HepG2 (cell line): Measurements from ENCODE around the gene TF. TPM values are rescaled to one million over a fixed set of nuclear protein-coding genes. Genes with fewer than 3 reads are reported as not detected.

Experiments used
- HDAC2 ChIP-seq: sonication (generic); formaldehyde crosslinking; IDR thresholded peaks from 2 replicates; pipeline ENCODE4 v1.4.0; 2020; ENCODE audit warnings: missing genetic modification reagents
- HOXA5 ChIP-seq: sonication (generic); formaldehyde crosslinking; IDR thresholded peaks from 2 replicates; pipeline ENCODE4 v1.4.0; 2020; ENCODE audit warnings: missing genetic modification reagents
- HOXD1 ChIP-seq: sonication (generic); formaldehyde crosslinking; IDR thresholded peaks from 2 replicates; pipeline ENCODE4 v1.5.0; 2020; ENCODE audit warnings: missing genetic modification reagents
- RFX5 ChIP-seq: IDR thresholded peaks from 2 replicates; pipeline ENCODE4 v1.6.1; 2011; ENCODE audit warnings: low read depth, low read length, improper control_type of control experiment
- SUZ12 ChIP-seq: fragments of 150-350 bp; IDR thresholded peaks from 2 replicates; pipeline ENCODE4 v1.6.1; 2014; ENCODE audit warnings: low read depth, low read length
- ZNF501 ChIP-seq: sonication (generic); formaldehyde crosslinking; IDR thresholded peaks from 2 replicates; pipeline ENCODE4 v1.5.1; 2020; ENCODE audit warnings: mild to moderate bottlenecking, moderate library complexity, missing genetic modification reagents
- ZNF556 ChIP-seq: sonication (generic); formaldehyde crosslinking; IDR thresholded peaks from 2 replicates; pipeline ENCODE4 v1.4.0; 2020; ENCODE audit warnings: mild to moderate bottlenecking, missing genetic modification reagents, borderline replicate concordance
- ZSCAN12 ChIP-seq: sonication (generic); formaldehyde crosslinking; IDR thresholded peaks from 2 replicates; pipeline ENCODE4 v1.9.0; 2021; ENCODE audit warnings: mild to moderate bottlenecking, missing genetic modification reagents
- polyA plus RNA-seq, 8 experiments: library from polyadenylated mRNA; depleted of rRNA in 3 of 8; stranded (reverse) in 7 of 8; unstranded in 1 of 8; fragments of >200 nt; fragmentation: Illumina TruSeq in 4 of 8; extraction: Trizol in 4 of 8; gene quantifications; 2 replicates each; pipeline versions ENCODE4 v1.2.1 to v1.2.3, GENCODE V29; 2011 to 2016; ENCODE audit warnings: low read depth in 4 of 8, missing spikeins in 1 of 8, mixed read lengths in 1 of 8; ENCODE audit not compliant: insufficient read depth in 1 of 8
- total RNA-seq, 5 experiments: library from RNA; depleted of rRNA; stranded (reverse); fragments of >200 nt; fragmentation: Illumina TruSeq; extraction: Trizol; gene quantifications; 2 replicates each; pipeline ENCODE4 v1.2.3, GENCODE V29; 2016; ENCODE audit warnings: low read depth in 1 of 5
- TF ChIP-seq, protein P1 (sequence below): sonication (generic); formaldehyde crosslinking; IDR thresholded peaks from 2 replicates; pipeline ENCODE4 v1.5.0; 2020; ENCODE audit warnings: mild to moderate bottlenecking, missing genetic modification reagents
- TF ChIP-seq, protein P2 (sequence below): sonication (generic); formaldehyde crosslinking; IDR thresholded peaks from one replicate; pipeline ENCODE4 v1.5.1; 2020; ENCODE audit warnings: mild to moderate bottlenecking, missing genetic modification reagents; ENCODE audit errors: not compliant biosample characterization
- TF ChIP-seq, protein P3 (sequence below): sonication (generic); formaldehyde crosslinking; IDR thresholded peaks from 2 replicates; pipeline ENCODE4 v1.5.1; 2020; ENCODE audit warnings: mild to moderate bottlenecking, missing genetic modification reagents, moderate library complexity
- TF ChIP-seq, protein P4 (sequence below): sonication (generic); formaldehyde crosslinking; IDR thresholded peaks from 2 replicates; pipeline ENCODE4 v1.8.1; 2023; ENCODE audit warnings: mild to moderate bottlenecking, moderate library complexity, missing genetic modification reagents

TF gene
- total and polyA plus RNA-seq, 2 of the 13 experiments (the other 11 are each of a cell fraction or from before 2014, with no cell fraction given), result 10,074 to 11,821 TPM

DNA sequence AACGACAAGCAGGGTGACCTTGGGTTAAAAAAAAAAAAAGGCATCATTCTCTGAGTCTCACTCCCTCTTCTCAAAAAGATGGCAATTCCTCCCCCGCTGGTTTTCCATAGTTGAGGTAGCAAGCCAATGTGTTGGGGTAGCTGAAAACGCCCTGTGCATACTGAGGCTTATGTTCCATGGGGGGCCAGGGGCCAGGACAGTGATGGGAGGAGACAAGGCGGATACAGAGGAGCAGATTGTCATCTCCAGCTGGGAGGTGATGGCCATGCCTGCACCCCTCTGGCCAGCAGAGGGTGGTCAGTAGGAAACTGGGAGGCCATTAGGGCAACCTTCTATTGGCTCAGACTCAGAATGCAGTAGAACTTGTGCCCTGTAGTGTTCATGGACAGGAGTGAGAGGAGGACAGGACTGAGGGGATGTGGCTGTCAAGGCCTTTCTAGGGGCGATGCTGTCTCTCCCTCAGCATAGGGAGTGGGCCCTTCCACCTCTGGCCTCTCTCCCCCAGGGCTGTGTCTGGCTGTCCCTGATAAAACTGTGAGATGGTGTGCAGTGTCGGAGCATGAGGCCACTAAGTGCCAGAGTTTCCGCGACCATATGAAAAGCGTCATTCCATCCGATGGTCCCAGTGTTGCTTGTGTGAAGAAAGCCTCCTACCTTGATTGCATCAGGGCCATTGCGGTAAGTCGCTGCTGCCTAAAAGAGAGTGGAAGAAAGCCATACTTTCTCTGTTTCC lies 1.9 kb downstream of the TF start (continued):
- TF ChIP-seq, protein P1, sequence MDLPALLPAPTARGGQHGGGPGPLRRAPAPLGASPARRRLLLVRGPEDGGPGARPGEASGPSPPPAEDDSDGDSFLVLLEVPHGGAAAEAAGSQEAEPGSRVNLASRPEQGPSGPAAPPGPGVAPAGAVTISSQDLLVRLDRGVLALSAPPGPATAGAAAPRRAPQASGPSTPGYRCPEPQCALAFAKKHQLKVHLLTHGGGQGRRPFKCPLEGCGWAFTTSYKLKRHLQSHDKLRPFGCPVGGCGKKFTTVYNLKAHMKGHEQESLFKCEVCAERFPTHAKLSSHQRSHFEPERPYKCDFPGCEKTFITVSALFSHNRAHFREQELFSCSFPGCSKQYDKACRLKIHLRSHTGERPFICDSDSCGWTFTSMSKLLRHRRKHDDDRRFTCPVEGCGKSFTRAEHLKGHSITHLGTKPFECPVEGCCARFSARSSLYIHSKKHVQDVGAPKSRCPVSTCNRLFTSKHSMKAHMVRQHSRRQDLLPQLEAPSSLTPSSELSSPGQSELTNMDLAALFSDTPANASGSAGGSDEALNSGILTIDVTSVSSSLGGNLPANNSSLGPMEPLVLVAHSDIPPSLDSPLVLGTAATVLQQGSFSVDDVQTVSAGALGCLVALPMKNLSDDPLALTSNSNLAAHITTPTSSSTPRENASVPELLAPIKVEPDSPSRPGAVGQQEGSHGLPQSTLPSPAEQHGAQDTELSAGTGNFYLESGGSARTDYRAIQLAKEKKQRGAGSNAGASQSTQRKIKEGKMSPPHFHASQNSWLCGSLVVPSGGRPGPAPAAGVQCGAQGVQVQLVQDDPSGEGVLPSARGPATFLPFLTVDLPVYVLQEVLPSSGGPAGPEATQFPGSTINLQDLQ, result no peak
- TF ChIP-seq SUZ12 (no peak), ZNF501 (0 out of 2 replicates have a peak, but pooled peaks have one; percentile 35), HOXD1 (CRISPR knock-in tag) (no peak), ZSCAN12 (CRISPR knock-in tag) (no peak), ZNF556 (CRISPR knock-in tag) (no peak; the same call in 1 of the 2 replicates), HDAC2 (CRISPR knock-in tag) (no peak; the same call in 1 of the 2 replicates), RFX5 (no peak), HOXA5 (CRISPR knock-in tag) (no peak)
- TF ChIP-seq, protein P2, sequence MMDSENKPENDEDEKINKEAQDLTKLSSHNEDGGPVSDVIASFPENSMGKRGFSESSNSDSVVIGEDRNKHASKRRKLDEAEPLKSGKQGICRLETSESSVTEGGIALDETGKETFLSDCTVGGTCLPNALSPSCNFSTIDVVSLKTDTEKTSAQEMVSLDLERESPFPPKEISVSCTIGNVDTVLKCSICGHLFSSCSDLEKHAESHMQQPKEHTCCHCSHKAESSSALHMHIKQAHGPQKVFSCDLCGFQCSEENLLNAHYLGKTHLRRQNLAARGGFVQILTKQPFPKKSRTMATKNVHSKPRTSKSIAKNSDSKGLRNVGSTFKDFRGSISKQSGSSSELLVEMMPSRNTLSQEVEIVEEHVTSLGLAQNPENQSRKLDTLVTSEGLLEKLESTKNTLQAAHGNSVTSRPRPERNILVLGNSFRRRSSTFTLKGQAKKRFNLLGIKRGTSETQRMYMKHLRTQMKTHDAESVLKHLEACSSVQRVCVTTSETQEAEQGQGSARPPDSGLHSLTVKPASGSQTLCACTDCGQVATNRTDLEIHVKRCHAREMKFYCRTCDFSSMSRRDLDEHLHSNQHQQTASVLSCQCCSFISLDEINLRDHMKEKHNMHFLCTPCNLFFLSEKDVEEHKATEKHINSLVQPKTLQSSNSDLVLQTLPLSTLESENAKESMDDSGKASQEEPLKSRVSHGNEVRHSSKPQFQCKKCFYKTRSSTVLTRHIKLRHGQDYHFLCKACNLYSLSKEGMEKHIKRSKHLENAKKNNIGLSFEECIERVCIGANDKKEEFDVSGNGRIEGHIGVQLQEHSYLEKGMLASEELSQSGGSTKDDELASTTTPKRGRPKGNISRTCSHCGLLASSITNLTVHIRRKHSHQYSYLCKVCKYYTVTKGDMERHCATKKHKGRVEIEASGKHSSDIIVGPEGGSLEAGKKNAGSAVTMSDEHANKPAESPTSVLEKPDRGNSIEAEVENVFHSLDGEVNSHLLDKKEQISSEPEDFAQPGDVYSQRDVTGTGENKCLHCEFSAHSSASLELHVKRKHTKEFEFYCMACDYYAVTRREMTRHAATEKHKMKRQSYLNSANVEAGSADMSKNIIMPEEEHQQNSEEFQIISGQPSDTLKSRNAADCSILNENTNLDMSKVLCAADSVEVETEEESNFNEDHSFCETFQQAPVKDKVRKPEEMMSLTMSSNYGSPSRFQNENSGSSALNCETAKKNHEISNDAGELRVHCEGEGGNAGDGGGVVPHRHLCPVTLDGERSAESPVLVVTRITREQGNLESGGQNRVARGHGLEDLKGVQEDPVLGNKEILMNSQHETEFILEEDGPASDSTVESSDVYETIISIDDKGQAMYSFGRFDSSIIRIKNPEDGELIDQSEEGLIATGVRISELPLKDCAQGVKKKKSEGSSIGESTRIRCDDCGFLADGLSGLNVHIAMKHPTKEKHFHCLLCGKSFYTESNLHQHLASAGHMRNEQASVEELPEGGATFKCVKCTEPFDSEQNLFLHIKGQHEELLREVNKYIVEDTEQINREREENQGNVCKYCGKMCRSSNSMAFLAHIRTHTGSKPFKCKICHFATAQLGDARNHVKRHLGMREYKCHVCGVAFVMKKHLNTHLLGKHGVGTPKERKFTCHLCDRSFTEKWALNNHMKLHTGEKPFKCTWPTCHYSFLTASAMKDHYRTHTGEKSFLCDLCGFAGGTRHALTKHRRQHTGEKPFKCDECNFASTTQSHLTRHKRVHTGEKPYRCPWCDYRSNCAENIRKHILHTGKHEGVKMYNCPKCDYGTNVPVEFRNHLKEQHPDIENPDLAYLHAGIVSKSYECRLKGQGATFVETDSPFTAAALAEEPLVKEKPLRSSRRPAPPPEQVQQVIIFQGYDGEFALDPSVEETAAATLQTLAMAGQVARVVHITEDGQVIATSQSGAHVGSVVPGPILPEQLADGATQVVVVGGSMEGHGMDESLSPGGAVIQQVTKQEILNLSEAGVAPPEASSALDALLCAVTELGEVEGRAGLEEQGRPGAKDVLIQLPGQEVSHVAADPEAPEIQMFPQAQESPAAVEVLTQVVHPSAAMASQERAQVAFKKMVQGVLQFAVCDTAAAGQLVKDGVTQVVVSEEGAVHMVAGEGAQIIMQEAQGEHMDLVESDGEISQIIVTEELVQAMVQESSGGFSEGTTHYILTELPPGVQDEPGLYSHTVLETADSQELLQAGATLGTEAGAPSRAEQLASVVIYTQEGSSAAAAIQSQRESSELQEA (CRISPR knock-in tag), result no peak
- TF ChIP-seq, protein P3, sequence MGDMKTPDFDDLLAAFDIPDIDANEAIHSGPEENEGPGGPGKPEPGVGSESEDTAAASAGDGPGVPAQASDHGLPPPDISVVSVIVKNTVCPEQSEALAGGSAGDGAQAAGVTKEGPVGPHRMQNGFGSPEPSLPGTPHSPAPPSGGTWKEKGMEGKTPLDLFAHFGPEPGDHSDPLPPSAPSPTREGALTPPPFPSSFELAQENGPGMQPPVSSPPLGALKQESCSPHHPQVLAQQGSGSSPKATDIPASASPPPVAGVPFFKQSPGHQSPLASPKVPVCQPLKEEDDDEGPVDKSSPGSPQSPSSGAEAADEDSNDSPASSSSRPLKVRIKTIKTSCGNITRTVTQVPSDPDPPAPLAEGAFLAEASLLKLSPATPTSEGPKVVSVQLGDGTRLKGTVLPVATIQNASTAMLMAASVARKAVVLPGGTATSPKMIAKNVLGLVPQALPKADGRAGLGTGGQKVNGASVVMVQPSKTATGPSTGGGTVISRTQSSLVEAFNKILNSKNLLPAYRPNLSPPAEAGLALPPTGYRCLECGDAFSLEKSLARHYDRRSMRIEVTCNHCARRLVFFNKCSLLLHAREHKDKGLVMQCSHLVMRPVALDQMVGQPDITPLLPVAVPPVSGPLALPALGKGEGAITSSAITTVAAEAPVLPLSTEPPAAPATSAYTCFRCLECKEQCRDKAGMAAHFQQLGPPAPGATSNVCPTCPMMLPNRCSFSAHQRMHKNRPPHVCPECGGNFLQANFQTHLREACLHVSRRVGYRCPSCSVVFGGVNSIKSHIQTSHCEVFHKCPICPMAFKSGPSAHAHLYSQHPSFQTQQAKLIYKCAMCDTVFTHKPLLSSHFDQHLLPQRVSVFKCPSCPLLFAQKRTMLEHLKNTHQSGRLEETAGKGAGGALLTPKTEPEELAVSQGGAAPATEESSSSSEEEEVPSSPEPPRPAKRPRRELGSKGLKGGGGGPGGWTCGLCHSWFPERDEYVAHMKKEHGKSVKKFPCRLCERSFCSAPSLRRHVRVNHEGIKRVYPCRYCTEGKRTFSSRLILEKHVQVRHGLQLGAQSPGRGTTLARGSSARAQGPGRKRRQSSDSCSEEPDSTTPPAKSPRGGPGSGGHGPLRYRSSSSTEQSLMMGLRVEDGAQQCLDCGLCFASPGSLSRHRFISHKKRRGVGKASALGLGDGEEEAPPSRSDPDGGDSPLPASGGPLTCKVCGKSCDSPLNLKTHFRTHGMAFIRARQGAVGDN (CRISPR knock-in tag), result peak; percentile 55
- TF ChIP-seq, protein P4, sequence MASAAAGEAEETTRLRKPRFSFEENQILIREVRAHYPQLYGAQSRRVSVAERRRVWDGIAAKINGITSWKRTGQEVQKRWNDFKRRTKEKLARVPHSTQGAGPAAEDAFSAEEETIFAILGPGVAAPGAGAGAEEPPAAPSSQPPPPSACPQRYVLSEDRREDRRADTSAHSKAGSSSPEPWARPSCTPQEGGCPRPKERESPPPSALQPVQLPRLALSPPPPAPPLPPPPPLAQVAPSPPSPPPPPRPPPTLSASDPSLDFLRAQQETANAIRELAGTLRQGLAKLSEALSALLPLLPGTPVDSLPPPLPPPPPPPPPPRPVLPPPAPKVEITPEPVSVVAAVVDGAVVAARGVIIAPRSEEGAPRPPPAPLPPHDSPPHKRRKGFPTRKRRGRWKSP (CRISPR knock-in tag), result no peak
